GM12892 (cell line): ENCODE measurements around the gene VGLL4.

Experiments used
- POLR2A ChIP-seq: IDR thresholded peaks from 2 replicates; pipeline ENCODE4 v1.6.1; 2011; ENCODE audit warnings: low read depth, low read length, control low read depth
- POLR2AphosphoS5 ChIP-seq: IDR thresholded peaks from 2 replicates; pipeline ENCODE4 v1.6.1; 2011; ENCODE audit warnings: low read depth, low read length, control low read depth
- TAF1 ChIP-seq: IDR thresholded peaks from 2 replicates; pipeline ENCODE4 v1.6.1; 2011; ENCODE audit warnings: low read depth, mild to moderate bottlenecking, control low read depth, low read length, borderline replicate concordance

- TF ChIP-seq TAF1: no peak
- TF ChIP-seq POLR2AphosphoS5: no peak
- TF ChIP-seq POLR2A: no peak
Observed at GRCh38 chr3:11543141-11543947, 100.4 kb downstream of the VGLL4 start.
